Mesenchymal stem cell (in vitro differentiated cells and primary cell): ENCODE data around the gene ZNF576.

Experiments
- DNase-seq: peaks from one replicate; pipeline ENCODE4 v3.0.0-alpha.2; 2013
- H2AFZ ChIP-seq: one replicate; pipeline ENCODE4 v1.6.1; 2013; ENCODE audit warnings: low read depth, mild to moderate bottlenecking, control low read depth, inconsistent platforms, low read length, moderate library complexity
- H2AK5ac ChIP-seq: 2 replicates; pipeline ENCODE4 v1.6.1; 2013; ENCODE audit warnings: low read length, moderate library complexity, mild to moderate bottlenecking, inconsistent platforms; ENCODE audit not compliant: severe bottlenecking
- H2BK120ac ChIP-seq: one replicate; pipeline ENCODE4 v1.6.1; 2013; ENCODE audit warnings: low read depth, mild to moderate bottlenecking, inconsistent platforms, low read length, moderate library complexity
- H2BK12ac ChIP-seq, 2 experiments: one replicate each; pipeline ENCODE4 v1.6.1; 2013; ENCODE audit warnings: inconsistent platforms in 2 of 2, low read length in 2 of 2, mild to moderate bottlenecking in 2 of 2, moderate library complexity in 2 of 2, control low read depth in 1 of 2
- H2BK15ac ChIP-seq: one replicate; pipeline ENCODE4 v1.6.1; 2013; ENCODE audit warnings: mild to moderate bottlenecking, low read depth, inconsistent platforms; ENCODE audit not compliant: poor library complexity, severe bottlenecking
- H2BK5ac ChIP-seq: 2 replicates; pipeline ENCODE4 v1.6.1; 2013; ENCODE audit warnings: low read depth, mild to moderate bottlenecking, low read length, control low read depth, inconsistent platforms; ENCODE audit not compliant: poor library complexity, severe bottlenecking
- H3K14ac ChIP-seq, 2 experiments: one replicate each; pipeline ENCODE4 v1.6.1; 2013; ENCODE audit warnings: inconsistent platforms in 2 of 2, low read length in 2 of 2, control low read depth in 1 of 2, mild to moderate bottlenecking in 1 of 2, moderate library complexity in 1 of 2
- H3K18ac ChIP-seq, 2 experiments: one replicate each; pipeline ENCODE4 v1.6.1; 2013; ENCODE audit warnings: inconsistent platforms in 2 of 2, low read length in 2 of 2, control low read depth in 1 of 2, low read depth in 1 of 2, mild to moderate bottlenecking in 1 of 2
- H3K23ac ChIP-seq, 2 experiments: one replicate each; pipeline ENCODE4 v1.6.1; 2013; ENCODE audit warnings: inconsistent platforms in 2 of 2, low read length in 2 of 2, mild to moderate bottlenecking in 2 of 2, moderate library complexity in 2 of 2, control low read depth in 1 of 2
- H3K27ac ChIP-seq: 2 replicates; pipeline ENCODE4 v1.5.1; 2013; ENCODE audit warnings: mild to moderate bottlenecking, moderate library complexity, low read length, control low read depth, inconsistent platforms; ENCODE audit not compliant: poor library complexity, severe bottlenecking
- H3K27me3 ChIP-seq, 2 experiments: 2 replicates each; pipeline versions ENCODE4 v1.6.1 to v1.7.0; 2013; ENCODE audit warnings: low read length in 2 of 2, mild to moderate bottlenecking in 2 of 2, moderate library complexity in 2 of 2, control low read depth in 1 of 2, inconsistent platforms in 1 of 2; ENCODE audit not compliant: control insufficient read depth in 1 of 2, insufficient read depth in 1 of 2
- H3K36me3 ChIP-seq, 2 experiments: 2 replicates each; pipeline versions ENCODE4 v1.6.1 to v1.7.0; 2013; ENCODE audit warnings: low read length in 2 of 2, control low read depth in 1 of 2, inconsistent platforms in 1 of 2, low read depth in 1 of 2, mild to moderate bottlenecking in 1 of 2; ENCODE audit not compliant: insufficient read depth in 2 of 2, control insufficient read depth in 1 of 2
- H3K4ac ChIP-seq, 2 experiments: one replicate each; pipeline ENCODE4 v1.6.1; 2013; ENCODE audit warnings: inconsistent platforms in 2 of 2, low read length in 2 of 2, mild to moderate bottlenecking in 2 of 2, moderate library complexity in 2 of 2, control low read depth in 1 of 2, low read depth in 1 of 2
- H3K4me1 ChIP-seq: 2 replicates; pipeline ENCODE4 v1.6.1; 2013; ENCODE audit warnings: low read depth, low read length, control low read depth; ENCODE audit not compliant: control insufficient read depth, insufficient read depth
- H3K4me2 ChIP-seq: 2 replicates; pipeline ENCODE4 v1.6.1; 2013; ENCODE audit warnings: low read length, mild to moderate bottlenecking, inconsistent platforms; ENCODE audit not compliant: poor library complexity, severe bottlenecking
- H3K4me3 ChIP-seq, 2 experiments: 2 replicates each; pipeline versions ENCODE4 v1.5.1 to v1.7.0; 2013; ENCODE audit warnings: low read length in 2 of 2, mild to moderate bottlenecking in 2 of 2, control low read depth in 1 of 2, low read depth in 1 of 2; ENCODE audit not compliant: insufficient read depth in 1 of 2
- H3K79me1 ChIP-seq: replicated peaks from 2 replicates; pipeline ENCODE4 v1.6.1; 2013; ENCODE audit warnings: mild to moderate bottlenecking, control low read depth, low read length, inconsistent platforms; ENCODE audit not compliant: poor library complexity, severe bottlenecking
- H3K9ac ChIP-seq: 2 replicates; pipeline ENCODE4 v1.7.0; 2013; ENCODE audit warnings: mild to moderate bottlenecking, low read length, moderate library complexity
- H3K9me3 ChIP-seq: 2 replicates; pipeline ENCODE4 v1.7.0; 2013; ENCODE audit warnings: mild to moderate bottlenecking, low read length; ENCODE audit not compliant: control insufficient read depth
- H4K8ac ChIP-seq: one replicate; pipeline ENCODE4 v1.6.1; 2013; ENCODE audit warnings: inconsistent platforms, mild to moderate bottlenecking, low read length, moderate library complexity
- H4K91ac ChIP-seq: one replicate; pipeline ENCODE4 v1.6.1; 2013; ENCODE audit warnings: mild to moderate bottlenecking, low read length, inconsistent platforms
- WGBS: methylation state at CpG from one replicate; pipeline ENCODE4 v1.1.7; 2013; ENCODE audit warnings: mixed read lengths; 5-methylcytosine and 5-hydroxymethylcytosine counted together

Gene ZNF576

GRCh38 chr19:43581467-43581866, 14.9 kb upstream of the ZNF576 start:
- peak overlapping the region; percentile 97 for H3K9ac ChIP-seq
- no peak overlapping the region for H3K4me2 ChIP-seq
- H3K27me3 ChIP-seq: no peaks in the 10 kb centered on the region
- H2BK120ac ChIP-seq: no peak overlapping the region
- no peak overlapping the region for H3K27ac ChIP-seq
- no peak overlapping the region for H2BK15ac ChIP-seq
- H3K4me1 ChIP-seq: peaks cover 12% of the 10 kb centered on the region
- H2BK5ac ChIP-seq: no peak overlapping the region
- peaks cover 18% of the 10 kb centered on the region for H3K79me1 ChIP-seq
- no peak overlapping the region for H3K23ac ChIP-seq
- no peak overlapping the region for H4K91ac ChIP-seq
- peaks cover 2 to 19% of the 10 kb centered on the region in 2 experiments for H3K36me3 ChIP-seq
- no peak for DNase-seq
- WGBS: 86% methylated on average over 7 of the region's 7 CpGs
- H2AK5ac ChIP-seq: no peak overlapping the region
- H3K4ac ChIP-seq: no peak overlapping the region
- no peak overlapping the region for H4K8ac ChIP-seq
- no peak overlapping the region for H3K18ac ChIP-seq
- H3K4me3 ChIP-seq: peak overlapping the region in 1 of 2 experiments; percentile 77
- H2BK12ac ChIP-seq: no peak overlapping the region
- H3K9me3 ChIP-seq: no peaks in the 10 kb centered on the region
- no peak overlapping the region for H3K14ac ChIP-seq
- H2AFZ ChIP-seq: no peak overlapping the region

GRCh38 chr19:43582495-43582894, 13.9 kb upstream of the ZNF576 start:
- Histone ChIP-seq H2BK120ac (no peak overlapping the region), H3K4me3 (no peak overlapping the region), H2BK12ac (no peak overlapping the region), H3K27me3 (no peaks in the 10 kb centered on the region), H3K79me1 (peaks cover 16% of the 10 kb centered on the region), H3K9ac (no peak overlapping the region), H3K27ac (no peak overlapping the region), H2AK5ac (no peak overlapping the region), H3K18ac (no peak overlapping the region), H4K8ac (no peak overlapping the region), H2AFZ (no peak overlapping the region), H3K4me2 (no peak overlapping the region), H2BK15ac (no peak overlapping the region), H3K23ac (no peak overlapping the region), H3K4me1 (peaks cover 12% of the 10 kb centered on the region), H2BK5ac (no peak overlapping the region), H3K36me3 (peaks cover 6 to 28% of the 10 kb centered on the region in 2 experiments), H3K14ac (no peak overlapping the region), H4K91ac (no peak overlapping the region), H3K9me3 (no peaks in the 10 kb centered on the region), H3K4ac (no peak overlapping the region)
- 100% methylated on average over 2 of the region's 2 CpGs for WGBS
- no peak for DNase-seq

- no peaks in the 10 kb centered on the region for H3K9me3 ChIP-seq
- peaks cover 10% of the 10 kb centered on the region for H3K4me1 ChIP-seq
- no peak overlapping the region for H3K23ac ChIP-seq
- peaks cover 12 to 37% of the 10 kb centered on the region in 2 experiments for H3K36me3 ChIP-seq
- H3K14ac ChIP-seq: no peak overlapping the region
- H3K18ac ChIP-seq: no peak overlapping the region
- WGBS: 100% methylated on average over 1 of the region's 1 CpG
- peak overlapping the region; percentile 9 for H2BK5ac ChIP-seq
- H3K27me3 ChIP-seq: no peaks in the 10 kb centered on the region
- peak overlapping the region; percentile 26 for H2AK5ac ChIP-seq
- H4K91ac ChIP-seq: no peak overlapping the region
- no peak overlapping the region for H3K4ac ChIP-seq
- no peak for DNase-seq
- H2BK120ac ChIP-seq: no peak overlapping the region
- no peak overlapping the region for H2BK12ac ChIP-seq
- no peak overlapping the region for H3K4me3 ChIP-seq
- peak overlapping the region; percentile 14 for H3K4me2 ChIP-seq
- H2AFZ ChIP-seq: no peak overlapping the region
- peaks cover 20% of the 10 kb centered on the region for H3K79me1 ChIP-seq
- H3K9ac ChIP-seq: no peak overlapping the region
- H2BK15ac ChIP-seq: peak overlapping the region; percentile 49
- no peak overlapping the region for H4K8ac ChIP-seq
- peak overlapping the region; percentile 81 for H3K27ac ChIP-seq
Measured at GRCh38 chr19:43584484-43584883, 11.9 kb upstream of the ZNF576 start.

- DNase-seq: no peak
- Histone ChIP-seq H3K23ac (no peak overlapping the region), H3K36me3 (peaks cover 28 to 56% of the 10 kb centered on the region in 2 experiments), H3K4ac (no peak overlapping the region), H3K4me1 (peaks cover 10% of the 10 kb centered on the region), H2BK5ac (no peak overlapping the region), H3K9ac (no peak overlapping the region), H3K4me2 (no peak overlapping the region), H2BK15ac (no peak overlapping the region), H4K8ac (no peak overlapping the region), H3K79me1 (peaks cover 27% of the 10 kb centered on the region), H3K27me3 (no peaks in the 10 kb centered on the region), H2BK12ac (no peak overlapping the region), H2AFZ (no peak overlapping the region), H3K18ac (no peak overlapping the region), H3K14ac (no peak overlapping the region), H3K4me3 (no peak overlapping the region), H2BK120ac (no peak overlapping the region), H3K27ac (no peak overlapping the region), H4K91ac (no peak overlapping the region), H2AK5ac (no peak overlapping the region), H3K9me3 (no peaks in the 10 kb centered on the region)
- WGBS: 100% methylated on average over 2 of the region's 2 CpGs
Measured at GRCh38 chr19:43586346-43586745, 10.0 kb upstream of the ZNF576 start.
